Ectodermal cell (in vitro differentiated cells): Measurements from ENCODE around the gene RNASE2.
"Not testable (repeated sequence)": the region's sequence is repeated elsewhere in the genome, so short reads cannot be mapped to it uniquely, and the experiment has no call there.

Experiments
- H3K27ac ChIP-seq: 2 replicates; pipeline ENCODE4 v1.7.0; 2013; ENCODE audit warnings: mild to moderate bottlenecking, low read depth, low read length; ENCODE audit not compliant: insufficient read depth, poor library complexity, severe bottlenecking
- H3K27me3 ChIP-seq: 2 replicates; pipeline ENCODE4 v1.7.0; 2013; ENCODE audit warnings: mild to moderate bottlenecking, low read length; ENCODE audit not compliant: insufficient read depth, control insufficient read depth, poor library complexity, severe bottlenecking
- H3K36me3 ChIP-seq: one replicate; pipeline ENCODE4 v1.7.0; 2013; ENCODE audit warnings: low read length; ENCODE audit not compliant: control insufficient read depth, insufficient read depth
- H3K4me1 ChIP-seq: one replicate; pipeline ENCODE4 v1.7.0; 2013; ENCODE audit warnings: low read length; ENCODE audit not compliant: control insufficient read depth, insufficient read depth
- H3K4me3 ChIP-seq: 2 replicates; pipeline ENCODE4 v1.7.0; 2013; ENCODE audit warnings: low read depth, low read length, control low read depth; ENCODE audit not compliant: insufficient read depth
- H3K9me3 ChIP-seq: 2 replicates; pipeline ENCODE4 v1.7.0; 2013; ENCODE audit warnings: mild to moderate bottlenecking, low read length, moderate library complexity; ENCODE audit not compliant: control insufficient read depth
- WGBS, 2 experiments: methylation state at CpG; one replicate each; pipeline ENCODE4 v1.1.7; 2013; ENCODE audit warnings: missing lambda C conversion rate in 2 of 2; 5-methylcytosine and 5-hydroxymethylcytosine counted together

Gene RNASE2

GRCh38 chr14:20946707-20947106 is 8.6 kb upstream of the RNASE2 start:
- not testable (repeated sequence) for H3K36me3 ChIP-seq, H3K4me3 ChIP-seq, H3K4me1 ChIP-seq, H3K27me3 ChIP-seq, H3K9me3 ChIP-seq, H3K27ac ChIP-seq
- WGBS, 2 experiments: 82% methylated on average over 3 to 4 of the region's 9 CpGs

- H3K4me1 ChIP-seq, H3K4me3 ChIP-seq, H3K36me3 ChIP-seq, H3K9me3 ChIP-seq, H3K27ac ChIP-seq, H3K27me3 ChIP-seq: not testable (repeated sequence)
- 87% methylated on average over 5 of the region's 5 CpGs for WGBS, 2 experiments
These were observed 219 bp downstream of the RNASE2 start for GRCh38 chr14:20955538-20955873.

DNA sequence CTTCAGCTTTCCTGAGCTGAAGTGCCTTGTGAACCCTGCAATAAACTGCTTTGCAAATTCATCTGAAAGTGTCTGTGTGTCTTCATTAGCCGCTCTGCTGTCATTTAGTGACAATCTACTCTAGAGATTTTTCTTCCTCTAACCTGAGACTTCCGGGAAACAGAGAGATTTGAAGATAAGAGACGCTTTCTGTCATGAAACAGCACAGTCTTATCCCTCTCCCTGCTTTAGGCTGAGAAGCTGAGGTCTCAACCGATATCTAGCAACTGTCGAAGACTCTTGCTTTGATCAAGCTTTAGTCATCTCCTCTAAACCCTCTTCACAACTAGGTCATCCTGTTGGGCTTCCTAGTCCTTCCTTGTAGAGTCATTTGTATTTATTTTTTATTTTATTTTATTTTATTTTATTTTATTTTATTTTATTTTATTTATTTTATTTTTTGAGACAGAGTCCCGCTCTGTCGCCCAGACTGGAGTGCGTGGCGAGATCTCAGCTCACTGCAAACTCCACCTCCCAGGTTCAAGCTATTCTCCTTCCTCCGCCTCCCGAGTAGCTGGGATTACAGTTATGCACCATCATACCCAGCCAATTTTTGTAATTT is 1.2 kb downstream of the RNASE2 start:
- 88 to 91% methylated on average over 11 of the region's 11 CpGs for WGBS, 2 experiments
- Histone ChIP-seq H3K27me3 (peaks cover 4% of the 10 kb centered on the region), H3K4me1 (no peaks in the 10 kb centered on the region), H3K27ac (no peak overlapping the region), H3K9me3 (no peaks in the 10 kb centered on the region), H3K4me3 (no peak overlapping the region), H3K36me3 (no peaks in the 10 kb centered on the region)

- not testable (repeated sequence) for H3K27me3 ChIP-seq, H3K36me3 ChIP-seq, H3K9me3 ChIP-seq, H3K4me1 ChIP-seq, H3K4me3 ChIP-seq, H3K27ac ChIP-seq
These were observed 3.7 kb downstream of the RNASE2 start for GRCh38 chr14:20958946-20959345.

GRCh38 chr14:20969336-20969735 is 14.0 kb downstream of the RNASE2 start:
- Histone ChIP-seq H3K36me3 (no peaks in the 10 kb centered on the region), H3K4me1 (no peaks in the 10 kb centered on the region), H3K27me3 (peaks cover 12% of the 10 kb centered on the region), H3K4me3 (no peak overlapping the region), H3K27ac (no peak overlapping the region), H3K9me3 (no peaks in the 10 kb centered on the region)
- 91 to 93% methylated on average over 3 of the region's 3 CpGs for WGBS, 2 experiments

- Histone ChIP-seq H3K27me3 (peaks cover 12% of the 10 kb centered on the region), H3K27ac (no peak overlapping the region), H3K4me1 (no peaks in the 10 kb centered on the region), H3K9me3 (no peaks in the 10 kb centered on the region), H3K4me3 (peak overlapping the region; percentile 66), H3K36me3 (no peaks in the 10 kb centered on the region)
- 51 to 54% methylated on average over 10 of the region's 10 CpGs for WGBS, 2 experiments
These were observed 15.3 kb downstream of the RNASE2 start for GRCh38 chr14:20970647-20970982.

- H3K4me3 ChIP-seq: peak overlapping the region; percentile 66
- no peaks in the 10 kb centered on the region for H3K4me1 ChIP-seq
- H3K27ac ChIP-seq: no peak overlapping the region
- peaks cover 12% of the 10 kb centered on the region for H3K27me3 ChIP-seq
- 0 to 1% methylated on average over 47 of the region's 47 CpGs for WGBS, 2 experiments
- no peaks in the 10 kb centered on the region for H3K36me3 ChIP-seq
- no peaks in the 10 kb centered on the region for H3K9me3 ChIP-seq
These were observed 15.9 kb downstream of the RNASE2 start for GRCh38 chr14:20970983-20971704.

- Histone ChIP-seq H3K9me3 (no peaks in the 10 kb centered on the region), H3K27me3 (peaks cover 12% of the 10 kb centered on the region), H3K4me3 (peak overlapping the region; percentile 66), H3K27ac (no peak overlapping the region), H3K4me1 (no peaks in the 10 kb centered on the region), H3K36me3 (no peaks in the 10 kb centered on the region)
- WGBS, 2 experiments: 22 to 24% methylated on average over 8 of the region's 8 CpGs
These were observed 16.4 kb downstream of the RNASE2 start for GRCh38 chr14:20971705-20972021.

GRCh38 chr14:20973501-20973900 is 18.2 kb downstream of the RNASE2 start:
- Histone ChIP-seq H3K4me3 (no peak overlapping the region), H3K4me1 (no peaks in the 10 kb centered on the region), H3K9me3 (no peaks in the 10 kb centered on the region), H3K27me3 (peaks cover 6% of the 10 kb centered on the region), H3K36me3 (no peaks in the 10 kb centered on the region), H3K27ac (no peak overlapping the region)
- 97 to 100% methylated on average over 2 to 3 of the region's 3 CpGs for WGBS, 2 experiments

GRCh38 chr14:20976291-20976690 is 21.0 kb downstream of the RNASE2 start:
- 80 to 91% methylated on average over 1 of the region's 1 CpG for WGBS, 2 experiments
- H3K9me3 ChIP-seq: no peaks in the 10 kb centered on the region
- no peaks in the 10 kb centered on the region for H3K4me1 ChIP-seq
- H3K27ac ChIP-seq: no peak overlapping the region
- H3K27me3 ChIP-seq: peaks cover 6% of the 10 kb centered on the region
- no peaks in the 10 kb centered on the region for H3K36me3 ChIP-seq
- H3K4me3 ChIP-seq: no peak overlapping the region

- no peak overlapping the region for H3K27ac ChIP-seq
- no peak overlapping the region for H3K4me3 ChIP-seq
- H3K9me3 ChIP-seq: no peaks in the 10 kb centered on the region
- peaks cover 2% of the 10 kb centered on the region for H3K27me3 ChIP-seq
- 85 to 88% methylated on average over 1 of the region's 1 CpG for WGBS, 2 experiments
- no peaks in the 10 kb centered on the region for H3K36me3 ChIP-seq
- H3K4me1 ChIP-seq: no peaks in the 10 kb centered on the region
These were observed 23.4 kb downstream of the RNASE2 start for GRCh38 chr14:20978687-20979086.
